NCI-H1105 (cell line): Measurements from ENCODE around the gene FNDC1.
"Not testable (repeated sequence)": the region's sequence is repeated elsewhere in the genome, so short reads cannot be mapped to it uniquely, and the experiment has no call there.

ENCODE experiments used
- DNase-seq: peaks from one replicate; lab custom pipeline; 2025; lab: John Stamatoyannopoulos, UW

The FNDC1 gene

GRCh38 chr6:159259441-159260125 is 90.4 kb downstream of the FNDC1 start:
- no peak for DNase-seq

- no peak for DNase-seq
Observed at GRCh38 chr6:159260208-159260607, 91.0 kb downstream of the FNDC1 start.

- DNase-seq, result no peak
Observed at GRCh38 chr6:159261995-159262394, 92.8 kb downstream of the FNDC1 start.

- DNase-seq, result no peak
Observed at GRCh38 chr6:159262586-159262985, 93.4 kb downstream of the FNDC1 start.

- DNase-seq, result no peak
Observed at GRCh38 chr6:159267165-159267564, 98.0 kb downstream of the FNDC1 start.

- no peak for DNase-seq
Observed at GRCh38 chr6:159268511-159268910, 99.3 kb downstream of the FNDC1 start.

- DNase-seq, result no peak
Observed at GRCh38 chr6:159271257-159271656, 102.1 kb downstream of the FNDC1 start.

GRCh38 chr6:159278626-159279025 is 109.4 kb downstream of the FNDC1 start:
- no peak for DNase-seq

GRCh38 chr6:159279790-159280277 is 110.6 kb downstream of the FNDC1 start:
- DNase-seq, result peak; percentile 9

GRCh38 chr6:159282421-159282820 is 113.2 kb downstream of the FNDC1 start:
- no peak for DNase-seq

GRCh38 chr6:159284661-159285060 is 115.5 kb downstream of the FNDC1 start:
- not testable (repeated sequence) for DNase-seq

GRCh38 chr6:159298840-159299239 is 129.6 kb downstream of the FNDC1 start:
- DNase-seq, result no peak

- no peak for DNase-seq
Observed at GRCh38 chr6:159299566-159299965, 130.4 kb downstream of the FNDC1 start.

GRCh38 chr6:159301277-159301676 is 132.1 kb downstream of the FNDC1 start:
- DNase-seq, result no peak

GRCh38 chr6:159301810-159302593 is 132.8 kb downstream of the FNDC1 start:
- no peak for DNase-seq

GRCh38 chr6:159302594-159302992 is 133.4 kb downstream of the FNDC1 start:
- DNase-seq, result no peak

- no peak for DNase-seq
Observed at GRCh38 chr6:159303159-159303558, 134.0 kb downstream of the FNDC1 start.

GRCh38 chr6:159303784-159304183 is 134.6 kb downstream of the FNDC1 start:
- no peak for DNase-seq

GRCh38 chr6:159304641-159305040 is 135.4 kb downstream of the FNDC1 start:
- DNase-seq, result no peak

- no peak for DNase-seq
Observed at GRCh38 chr6:159305159-159305558, 136.0 kb downstream of the FNDC1 start.

- no peak for DNase-seq
Observed at GRCh38 chr6:159305804-159306537, 136.8 kb downstream of the FNDC1 start.

- no peak for DNase-seq
Observed at GRCh38 chr6:159307246-159307790, 138.1 kb downstream of the FNDC1 start.
